ENCODE data around the gene FILIP1L. TPM values are rescaled to one million over a fixed set of nuclear protein-coding genes. Genes with fewer than 3 reads are reported as not detected.

Gene FILIP1L
- total RNA-seq, 1 experiment from 2014 or later: 0.17 TPM

GRCh38 chr3:100082714-100083113, 31.6 kb downstream of the FILIP1L start:
- intact Hi-C loops (cut with micrococcal nuclease): no loop called here
- Histone ChIP-seq H3K79me2 (ENCODE audit: insufficient read depth, low read length) (no peaks in the 10 kb centered on the region), H2AFZ (ENCODE audit: low read depth, low read length, poor library complexity, severe bottlenecking) (no peak overlapping the region), H3K27ac (ENCODE audit: low read depth, low read length) (no peak overlapping the region), H4K20me1 (ENCODE audit: insufficient read depth) (no peaks in the 10 kb centered on the region), H3K4me3 (replicated peaks in 1 of 2; ENCODE audit: low read depth in 1 of 2, low read length in 2 of 2) (no peak overlapping the region), H3K9ac (ENCODE audit: low read length) (no peak overlapping the region), H3K36me3 (ENCODE audit: control insufficient read depth in 1 of 2, insufficient read depth in 2 of 2, low read length in 2 of 2) (no peaks in the 10 kb centered on the region), H3K4me2 (ENCODE audit: low read length) (no peak overlapping the region), H3K9me2 (ENCODE audit: insufficient read depth) (no peaks in the 10 kb centered on the region), H3K27me3 (ENCODE audit: insufficient read depth, low read length) (no peaks in the 10 kb centered on the region), H3K4me1 (ENCODE audit: control insufficient read depth in 1 of 2, insufficient read depth in 2 of 2, low read length in 2 of 2) (no peaks in the 10 kb centered on the region), H3K9me3 (ENCODE audit: control insufficient read depth in 1 of 2, insufficient read depth in 1 of 2, low read depth in 1 of 2, low read length in 2 of 2) (no peaks in the 10 kb centered on the region)
- CTCF ChIA-PET: interaction anchor here (2.1 kb wide), 1 partner anchor 14 kb away, joined by 7 read pairs; no protein-coding TSS in a partner anchor
- BruUV-seq (replicated peaks): no TSS peak
- no peak for DNase-seq (ENCODE audit: low read depth, low spot score)
- TF ChIP-seq TCF7L2 (IDR thresholded peaks at IDR 0.05; ENCODE audit: borderline replicate concordance, extremely low read depth, insufficient read depth, insufficient read length) (no peak), EGR1 (IDR thresholded peaks at IDR 0.05; ENCODE audit: low read depth) (no peak), ZFX (IDR thresholded peaks at IDR 0.05) (no peak), POLR2A (IDR thresholded peaks at IDR 0.05; ENCODE audit: borderline replicate concordance, extremely low read depth, insufficient read depth, insufficient read length) (no peak), CTCF (IDR thresholded peaks at IDR 0.05 in 2 of 3, conservative IDR thresholded peaks at IDR 0.05 in 1 of 3; ENCODE audit: borderline replicate concordance in 1 of 3, insufficient read depth in 1 of 3, low read depth in 2 of 3, low read length in 2 of 3) (no peak), FOSL1 (IDR thresholded peaks at IDR 0.05; ENCODE audit: low read depth) (no peak), SRF (IDR thresholded peaks at IDR 0.05; ENCODE audit: low read depth) (no peak), EZH2 (IDR thresholded peaks at IDR 0.05) (no peak), POLR2AphosphoS5 (IDR thresholded peaks at IDR 0.05; ENCODE audit: low read depth, low read length) (no peak), ELF1 (IDR thresholded peaks at IDR 0.05; ENCODE audit: borderline replicate concordance, low read depth) (no peak), RAD21 (IDR thresholded peaks at IDR 0.05; ENCODE audit: low read depth) (no peak), CEBPB (IDR thresholded peaks at IDR 0.05; ENCODE audit: low read depth) (no peak), MAX (IDR thresholded peaks at IDR 0.05) (no peak), CBX3 (IDR thresholded peaks at IDR 0.05; ENCODE audit: low read depth) (no peak), ZNF274 (IDR thresholded peaks at IDR 0.05; ENCODE audit: low read depth, low read length) (no peak), SP1 (IDR thresholded peaks at IDR 0.05; ENCODE audit: low read depth) (no peak), SIN3A (IDR thresholded peaks at IDR 0.05; ENCODE audit: low read depth) (no peak), YY1 (IDR thresholded peaks at IDR 0.05; ENCODE audit: extremely low read depth, insufficient replicate concordance, low read depth, low read length) (no peak)
- TF ChIP-seq, protein P1, sequence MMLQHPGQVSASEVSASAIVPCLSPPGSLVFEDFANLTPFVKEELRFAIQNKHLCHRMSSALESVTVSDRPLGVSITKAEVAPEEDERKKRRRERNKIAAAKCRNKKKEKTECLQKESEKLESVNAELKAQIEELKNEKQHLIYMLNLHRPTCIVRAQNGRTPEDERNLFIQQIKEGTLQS (IDR thresholded peaks at IDR 0.05): no peak
- TF ChIP-seq, protein P2, sequence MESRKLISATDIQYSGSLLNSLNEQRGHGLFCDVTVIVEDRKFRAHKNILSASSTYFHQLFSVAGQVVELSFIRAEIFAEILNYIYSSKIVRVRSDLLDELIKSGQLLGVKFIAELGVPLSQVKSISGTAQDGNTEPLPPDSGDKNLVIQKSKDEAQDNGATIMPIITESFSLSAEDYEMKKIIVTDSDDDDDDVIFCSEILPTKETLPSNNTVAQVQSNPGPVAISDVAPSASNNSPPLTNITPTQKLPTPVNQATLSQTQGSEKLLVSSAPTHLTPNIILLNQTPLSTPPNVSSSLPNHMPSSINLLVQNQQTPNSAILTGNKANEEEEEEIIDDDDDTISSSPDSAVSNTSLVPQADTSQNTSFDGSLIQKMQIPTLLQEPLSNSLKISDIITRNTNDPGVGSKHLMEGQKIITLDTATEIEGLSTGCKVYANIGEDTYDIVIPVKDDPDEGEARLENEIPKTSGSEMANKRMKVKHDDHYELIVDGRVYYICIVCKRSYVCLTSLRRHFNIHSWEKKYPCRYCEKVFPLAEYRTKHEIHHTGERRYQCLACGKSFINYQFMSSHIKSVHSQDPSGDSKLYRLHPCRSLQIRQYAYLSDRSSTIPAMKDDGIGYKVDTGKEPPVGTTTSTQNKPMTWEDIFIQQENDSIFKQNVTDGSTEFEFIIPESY (IDR thresholded peaks at IDR 0.05; ENCODE audit: extremely low read depth, insufficient replicate concordance, low read length): no peak
- RAD21 ChIA-PET (ENCODE audit: low non-redundant PET in 1 of 2, low total read pairs in 2 of 2, uncharacterized antibody in 2 of 2, unreplicated experiment in 2 of 2): no interaction called here
- POLR2A ChIA-PET: no interaction called here
- no peak for ATAC-seq

All from HCT116 (cell line).